ENCODE measurements around the gene WNT3A.

WNT3A gene

GRCh38 chr1:228073061-228073856 lies 66.5 kb downstream of the WNT3A start:
- DNase-seq = no peak

GRCh38 chr1:228073857-228074545 lies 67.2 kb downstream of the WNT3A start:
- peak; percentile 54 for DNase-seq

- DNase-seq = no peak
Measured at GRCh38 chr1:228074954-228075730, 68.3 kb downstream of the WNT3A start.

GRCh38 chr1:228075801-228076271 lies 69.0 kb downstream of the WNT3A start:
- DNase-seq = no peak

GRCh38 chr1:228076796-228077430 lies 70.1 kb downstream of the WNT3A start:
- DNase-seq = no peak

GRCh38 chr1:228077565-228078330 lies 71.0 kb downstream of the WNT3A start:
- DNase-seq = no peak

GRCh38 chr1:228079013-228079412 lies 72.2 kb downstream of the WNT3A start:
- no peak for DNase-seq

- no peak for DNase-seq
Measured at GRCh38 chr1:228079601-228080263, 72.9 kb downstream of the WNT3A start.

- DNase-seq = no peak
Measured at GRCh38 chr1:228081144-228081543, 74.3 kb downstream of the WNT3A start.

GRCh38 chr1:228081578-228082213 lies 74.9 kb downstream of the WNT3A start:
- DNase-seq = no peak

- DNase-seq = peak; percentile 80
Measured at GRCh38 chr1:228082214-228082917, 75.6 kb downstream of the WNT3A start, which contains the start of gene ARF1. Gene ARF1, plus strand, starts transcription at chr1:228082708. Its CDS starts 14,407 bp downstream, at chr1:228097115.

- no peak for DNase-seq
Measured at GRCh38 chr1:228082918-228083870, 76.4 kb downstream of the WNT3A start.

GRCh38 chr1:228083871-228084278 lies 77.1 kb downstream of the WNT3A start:
- DNase-seq = no peak

- DNase-seq = no peak
Measured at GRCh38 chr1:228084325-228084724, 77.5 kb downstream of the WNT3A start.

- DNase-seq = no peak
Measured at GRCh38 chr1:228084797-228085196, 78.0 kb downstream of the WNT3A start.

- no peak for DNase-seq
Measured at GRCh38 chr1:228085287-228085951, 78.6 kb downstream of the WNT3A start.

GRCh38 chr1:228087771-228088251 lies 81.0 kb downstream of the WNT3A start:
- no peak for DNase-seq

All from DMS79 treated with DMSO at 0.1 percent for 48 hours (cell line).